ENCODE results near the gene HOXC9. TPM values are rescaled to one million over a fixed set of nuclear protein-coding genes. Genes with fewer than 3 reads are reported as not detected.

Gene HOXC9
- total RNA-seq, 1 experiment from 2014 or later, result 11.3 TPM

DNA sequence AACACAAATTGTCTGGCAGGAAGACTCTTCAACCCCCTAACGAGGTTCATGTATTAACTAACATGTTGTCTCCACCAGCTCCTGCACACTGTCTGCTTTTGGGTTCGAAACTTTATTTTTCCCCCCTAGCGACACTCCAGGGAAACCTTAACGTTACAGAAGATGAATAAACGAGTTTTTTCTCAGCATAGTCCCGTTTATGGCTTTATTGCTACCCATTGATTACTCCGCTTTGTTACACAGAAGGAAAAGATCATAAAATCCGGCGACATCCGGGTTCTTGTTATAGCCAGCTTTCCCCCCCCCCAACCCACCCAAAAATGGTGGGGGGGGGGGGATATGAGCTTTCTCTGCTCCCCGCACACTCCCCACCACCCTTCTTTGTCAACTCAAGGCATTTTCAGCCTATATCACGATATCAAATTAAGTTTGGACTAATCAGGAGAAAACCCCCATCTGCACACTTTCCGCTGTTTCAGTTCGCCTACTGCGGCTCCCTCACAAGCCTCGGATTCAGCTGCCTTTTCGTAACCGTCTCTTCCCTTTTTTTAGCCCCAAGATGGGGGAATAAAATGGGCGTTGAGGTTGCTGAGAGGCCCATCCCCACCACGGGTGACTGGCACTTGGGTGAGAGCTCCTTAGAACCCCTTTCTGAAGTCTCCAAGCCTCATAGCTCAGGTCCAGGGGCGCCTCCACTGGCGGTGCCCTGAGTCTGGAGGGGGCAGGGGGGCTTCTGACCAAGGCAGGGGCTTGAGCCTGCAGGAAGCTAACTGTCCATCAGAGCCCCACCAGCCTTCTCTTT lies 26.9 kb downstream of the HOXC9 start:
- intact Hi-C loops (cut with micrococcal nuclease), result no loop called here
- Histone ChIP-seq H3K9me3 (ENCODE audit: control insufficient read depth in 1 of 2, insufficient read depth in 1 of 2, low read depth in 1 of 2, low read length in 2 of 2) (no peaks in the 10 kb centered on the region), H3K36me3 (ENCODE audit: control insufficient read depth in 1 of 2, insufficient read depth in 2 of 2, low read length in 2 of 2) (no peaks in the 10 kb centered on the region), H3K4me2 (ENCODE audit: low read length) (no peak overlapping the region), H3K4me1 (ENCODE audit: control insufficient read depth in 1 of 2, insufficient read depth in 2 of 2, low read length in 2 of 2) (peaks cover 0 to 5% of the 10 kb centered on the region in 2 experiments; a peak in 3 of 4 replicates), H3K9me2 (ENCODE audit: insufficient read depth) (no peaks in the 10 kb centered on the region), H3K4me3 (replicated peaks in 1 of 2; ENCODE audit: low read depth in 1 of 2, low read length in 2 of 2) (no peak overlapping the region), H4K20me1 (ENCODE audit: insufficient read depth) (no peaks in the 10 kb centered on the region), H3K27ac (ENCODE audit: low read depth, low read length) (no peak overlapping the region), H3K27me3 (ENCODE audit: insufficient read depth, low read length) (no peaks in the 10 kb centered on the region), H3K79me2 (ENCODE audit: insufficient read depth, low read length) (no peaks in the 10 kb centered on the region), H3K9ac (ENCODE audit: low read length) (no peak overlapping the region), H2AFZ (ENCODE audit: low read depth, low read length, poor library complexity, severe bottlenecking) (no peak overlapping the region)
- TF ChIP-seq, protein P1, sequence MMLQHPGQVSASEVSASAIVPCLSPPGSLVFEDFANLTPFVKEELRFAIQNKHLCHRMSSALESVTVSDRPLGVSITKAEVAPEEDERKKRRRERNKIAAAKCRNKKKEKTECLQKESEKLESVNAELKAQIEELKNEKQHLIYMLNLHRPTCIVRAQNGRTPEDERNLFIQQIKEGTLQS (IDR thresholded peaks at IDR 0.05), result no peak
- TF ChIP-seq RAD21 (IDR thresholded peaks at IDR 0.05; ENCODE audit: low read depth), result no peak
- no peak for TF ChIP-seq ZFX (IDR thresholded peaks at IDR 0.05)
- TF ChIP-seq EZH2 (IDR thresholded peaks at IDR 0.05), result no peak
- no peak for TF ChIP-seq ZNF274 (IDR thresholded peaks at IDR 0.05; ENCODE audit: low read depth, low read length)
- no peak for TF ChIP-seq JUND (IDR thresholded peaks at IDR 0.05)
- TF ChIP-seq EZH2phosphoT487 (IDR thresholded peaks at IDR 0.05; ENCODE audit: borderline replicate concordance), result no peak
- TF ChIP-seq SP1 (IDR thresholded peaks at IDR 0.05; ENCODE audit: low read depth), result no peak
- no peak for TF ChIP-seq POLR2A (IDR thresholded peaks at IDR 0.05; ENCODE audit: borderline replicate concordance, extremely low read depth, insufficient read depth, insufficient read length)
- TF ChIP-seq, protein P2, sequence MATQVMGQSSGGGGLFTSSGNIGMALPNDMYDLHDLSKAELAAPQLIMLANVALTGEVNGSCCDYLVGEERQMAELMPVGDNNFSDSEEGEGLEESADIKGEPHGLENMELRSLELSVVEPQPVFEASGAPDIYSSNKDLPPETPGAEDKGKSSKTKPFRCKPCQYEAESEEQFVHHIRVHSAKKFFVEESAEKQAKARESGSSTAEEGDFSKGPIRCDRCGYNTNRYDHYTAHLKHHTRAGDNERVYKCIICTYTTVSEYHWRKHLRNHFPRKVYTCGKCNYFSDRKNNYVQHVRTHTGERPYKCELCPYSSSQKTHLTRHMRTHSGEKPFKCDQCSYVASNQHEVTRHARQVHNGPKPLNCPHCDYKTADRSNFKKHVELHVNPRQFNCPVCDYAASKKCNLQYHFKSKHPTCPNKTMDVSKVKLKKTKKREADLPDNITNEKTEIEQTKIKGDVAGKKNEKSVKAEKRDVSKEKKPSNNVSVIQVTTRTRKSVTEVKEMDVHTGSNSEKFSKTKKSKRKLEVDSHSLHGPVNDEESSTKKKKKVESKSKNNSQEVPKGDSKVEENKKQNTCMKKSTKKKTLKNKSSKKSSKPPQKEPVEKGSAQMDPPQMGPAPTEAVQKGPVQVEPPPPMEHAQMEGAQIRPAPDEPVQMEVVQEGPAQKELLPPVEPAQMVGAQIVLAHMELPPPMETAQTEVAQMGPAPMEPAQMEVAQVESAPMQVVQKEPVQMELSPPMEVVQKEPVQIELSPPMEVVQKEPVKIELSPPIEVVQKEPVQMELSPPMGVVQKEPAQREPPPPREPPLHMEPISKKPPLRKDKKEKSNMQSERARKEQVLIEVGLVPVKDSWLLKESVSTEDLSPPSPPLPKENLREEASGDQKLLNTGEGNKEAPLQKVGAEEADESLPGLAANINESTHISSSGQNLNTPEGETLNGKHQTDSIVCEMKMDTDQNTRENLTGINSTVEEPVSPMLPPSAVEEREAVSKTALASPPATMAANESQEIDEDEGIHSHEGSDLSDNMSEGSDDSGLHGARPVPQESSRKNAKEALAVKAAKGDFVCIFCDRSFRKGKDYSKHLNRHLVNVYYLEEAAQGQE (IDR thresholded peaks at IDR 0.05; ENCODE audit: low read depth), result no peak
- TF ChIP-seq SRF (IDR thresholded peaks at IDR 0.05; ENCODE audit: low read depth), result no peak
- no peak for TF ChIP-seq SIN3A (IDR thresholded peaks at IDR 0.05; ENCODE audit: low read depth)
- no TSS peak for BruUV-seq (replicated peaks)
- RAD21 ChIA-PET (ENCODE audit: low non-redundant PET in 1 of 2, low total read pairs in 2 of 2, uncharacterized antibody in 2 of 2, unreplicated experiment in 2 of 2), result no interaction called here
- no peak for ATAC-seq
- POLR2A ChIA-PET, result interaction anchor here (0.6 kb wide), 1 partner anchor 9 kb away, joined by 3 read pairs; no protein-coding TSS in a partner anchor
- CTCF ChIA-PET, result interaction anchor here (2.6 kb wide), 1 partner anchor 9 kb away, joined by 7 read pairs; no protein-coding TSS in a partner anchor
- no peak for DNase-seq (ENCODE audit: low read depth, low spot score)

All from HCT116 (cell line).